ENCODE data around the gene SEZ6L. TPM values are rescaled to one million over a fixed set of nuclear protein-coding genes. Genes with fewer than 3 reads are reported as not detected.
A peak's percentile ranks its signal among the peaks of the same experiment; 100 is the strongest.

Gene SEZ6L
- total RNA-seq, 1 experiment from 2014 or later = not detected

- no peak for TF ChIP-seq YY1 (IDR thresholded peaks at IDR 0.05; ENCODE audit: extremely low read depth, insufficient replicate concordance, low read depth, low read length)
These were observed 37.6 kb upstream of the SEZ6L start (continued) for GRCh38 chr22:26131589-26132154.

GRCh38 chr22:26134654-26135330, 34.5 kb upstream of the SEZ6L start:
- Histone ChIP-seq H3K36me3 (ENCODE audit: control insufficient read depth in 1 of 2, insufficient read depth in 2 of 2, low read length in 2 of 2) (no peaks in the 10 kb centered on the region), H3K9me3 (ENCODE audit: control insufficient read depth in 1 of 2, insufficient read depth in 1 of 2, low read depth in 1 of 2, low read length in 2 of 2) (no peaks in the 10 kb centered on the region), H3K27me3 (ENCODE audit: insufficient read depth, low read length) (peaks cover 47% of the 10 kb centered on the region), H3K9me2 (ENCODE audit: insufficient read depth) (no peaks in the 10 kb centered on the region), H3K4me2 (ENCODE audit: low read length) (no peak overlapping the region), H3K4me3 (replicated peaks in 1 of 2; ENCODE audit: low read depth in 1 of 2, low read length in 2 of 2) (no peak overlapping the region), H3K27ac (ENCODE audit: low read depth, low read length) (no peak overlapping the region), H4K20me1 (ENCODE audit: insufficient read depth) (no peaks in the 10 kb centered on the region), H3K4me1 (ENCODE audit: control insufficient read depth in 1 of 2, insufficient read depth in 2 of 2, low read length in 2 of 2) (no peaks in the 10 kb centered on the region), H3K79me2 (ENCODE audit: insufficient read depth, low read length) (no peaks in the 10 kb centered on the region), H3K9ac (ENCODE audit: low read length) (no peak overlapping the region), H2AFZ (ENCODE audit: low read depth, low read length, poor library complexity, severe bottlenecking) (no peak overlapping the region)
- ATAC-seq = no peak
- CTCF ChIA-PET = no interaction called here
- intact Hi-C loops (cut with micrococcal nuclease) = no loop called here
- RAD21 ChIA-PET (ENCODE audit: low non-redundant PET in 1 of 2, low total read pairs in 2 of 2, uncharacterized antibody in 2 of 2, unreplicated experiment in 2 of 2) = no interaction called here
- TF ChIP-seq ZBTB33 (IDR thresholded peaks at IDR 0.05; ENCODE audit: extremely low read depth, insufficient replicate concordance, low read length) (no peak), POLR2AphosphoS5 (IDR thresholded peaks at IDR 0.05; ENCODE audit: low read depth, low read length) (no peak), EZH2 (IDR thresholded peaks at IDR 0.05) (no peak), ZFX (IDR thresholded peaks at IDR 0.05) (no peak), SRF (IDR thresholded peaks at IDR 0.05; ENCODE audit: low read depth) (no peak), JUND (IDR thresholded peaks at IDR 0.05) (no peak), RAD21 (IDR thresholded peaks at IDR 0.05; ENCODE audit: low read depth) (peak; percentile 13; the same call in 1 of the 2 replicates), FOSL1 (IDR thresholded peaks at IDR 0.05; ENCODE audit: low read depth) (no peak)
- TF ChIP-seq, protein P1, sequence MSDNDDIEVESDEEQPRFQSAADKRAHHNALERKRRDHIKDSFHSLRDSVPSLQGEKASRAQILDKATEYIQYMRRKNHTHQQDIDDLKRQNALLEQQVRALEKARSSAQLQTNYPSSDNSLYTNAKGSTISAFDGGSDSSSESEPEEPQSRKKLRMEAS (IDR thresholded peaks at IDR 0.05) = no peak
- TF ChIP-seq, protein P2, sequence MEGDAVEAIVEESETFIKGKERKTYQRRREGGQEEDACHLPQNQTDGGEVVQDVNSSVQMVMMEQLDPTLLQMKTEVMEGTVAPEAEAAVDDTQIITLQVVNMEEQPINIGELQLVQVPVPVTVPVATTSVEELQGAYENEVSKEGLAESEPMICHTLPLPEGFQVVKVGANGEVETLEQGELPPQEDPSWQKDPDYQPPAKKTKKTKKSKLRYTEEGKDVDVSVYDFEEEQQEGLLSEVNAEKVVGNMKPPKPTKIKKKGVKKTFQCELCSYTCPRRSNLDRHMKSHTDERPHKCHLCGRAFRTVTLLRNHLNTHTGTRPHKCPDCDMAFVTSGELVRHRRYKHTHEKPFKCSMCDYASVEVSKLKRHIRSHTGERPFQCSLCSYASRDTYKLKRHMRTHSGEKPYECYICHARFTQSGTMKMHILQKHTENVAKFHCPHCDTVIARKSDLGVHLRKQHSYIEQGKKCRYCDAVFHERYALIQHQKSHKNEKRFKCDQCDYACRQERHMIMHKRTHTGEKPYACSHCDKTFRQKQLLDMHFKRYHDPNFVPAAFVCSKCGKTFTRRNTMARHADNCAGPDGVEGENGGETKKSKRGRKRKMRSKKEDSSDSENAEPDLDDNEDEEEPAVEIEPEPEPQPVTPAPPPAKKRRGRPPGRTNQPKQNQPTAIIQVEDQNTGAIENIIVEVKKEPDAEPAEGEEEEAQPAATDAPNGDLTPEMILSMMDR (IDR thresholded peaks at IDR 0.05 in 2 of 3, conservative IDR thresholded peaks at IDR 0.05 in 1 of 3; ENCODE audit: borderline replicate concordance in 1 of 3, insufficient read depth in 1 of 3, low read depth in 2 of 3, low read length in 2 of 3) = peak in 2 of 3 experiments; percentile 49 to 51; a peak in 4 of 6 replicates
- TF ChIP-seq, protein P3, sequence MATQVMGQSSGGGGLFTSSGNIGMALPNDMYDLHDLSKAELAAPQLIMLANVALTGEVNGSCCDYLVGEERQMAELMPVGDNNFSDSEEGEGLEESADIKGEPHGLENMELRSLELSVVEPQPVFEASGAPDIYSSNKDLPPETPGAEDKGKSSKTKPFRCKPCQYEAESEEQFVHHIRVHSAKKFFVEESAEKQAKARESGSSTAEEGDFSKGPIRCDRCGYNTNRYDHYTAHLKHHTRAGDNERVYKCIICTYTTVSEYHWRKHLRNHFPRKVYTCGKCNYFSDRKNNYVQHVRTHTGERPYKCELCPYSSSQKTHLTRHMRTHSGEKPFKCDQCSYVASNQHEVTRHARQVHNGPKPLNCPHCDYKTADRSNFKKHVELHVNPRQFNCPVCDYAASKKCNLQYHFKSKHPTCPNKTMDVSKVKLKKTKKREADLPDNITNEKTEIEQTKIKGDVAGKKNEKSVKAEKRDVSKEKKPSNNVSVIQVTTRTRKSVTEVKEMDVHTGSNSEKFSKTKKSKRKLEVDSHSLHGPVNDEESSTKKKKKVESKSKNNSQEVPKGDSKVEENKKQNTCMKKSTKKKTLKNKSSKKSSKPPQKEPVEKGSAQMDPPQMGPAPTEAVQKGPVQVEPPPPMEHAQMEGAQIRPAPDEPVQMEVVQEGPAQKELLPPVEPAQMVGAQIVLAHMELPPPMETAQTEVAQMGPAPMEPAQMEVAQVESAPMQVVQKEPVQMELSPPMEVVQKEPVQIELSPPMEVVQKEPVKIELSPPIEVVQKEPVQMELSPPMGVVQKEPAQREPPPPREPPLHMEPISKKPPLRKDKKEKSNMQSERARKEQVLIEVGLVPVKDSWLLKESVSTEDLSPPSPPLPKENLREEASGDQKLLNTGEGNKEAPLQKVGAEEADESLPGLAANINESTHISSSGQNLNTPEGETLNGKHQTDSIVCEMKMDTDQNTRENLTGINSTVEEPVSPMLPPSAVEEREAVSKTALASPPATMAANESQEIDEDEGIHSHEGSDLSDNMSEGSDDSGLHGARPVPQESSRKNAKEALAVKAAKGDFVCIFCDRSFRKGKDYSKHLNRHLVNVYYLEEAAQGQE (IDR thresholded peaks at IDR 0.05; ENCODE audit: low read depth) = no peak
- BruUV-seq (replicated peaks) = no TSS peak
- POLR2A ChIA-PET = no interaction called here
- peak; percentile 6 for DNase-seq (ENCODE audit: low read depth, low spot score)

Data from HCT116 (cell line).